Measurements from ENCODE around the gene HECTD4. TPM values are rescaled to one million over a fixed set of nuclear protein-coding genes. Genes with fewer than 3 reads are reported as not detected.

HECTD4 gene
- total RNA-seq, 1 donor from 2014 or later, result 49.4 TPM

DNA sequence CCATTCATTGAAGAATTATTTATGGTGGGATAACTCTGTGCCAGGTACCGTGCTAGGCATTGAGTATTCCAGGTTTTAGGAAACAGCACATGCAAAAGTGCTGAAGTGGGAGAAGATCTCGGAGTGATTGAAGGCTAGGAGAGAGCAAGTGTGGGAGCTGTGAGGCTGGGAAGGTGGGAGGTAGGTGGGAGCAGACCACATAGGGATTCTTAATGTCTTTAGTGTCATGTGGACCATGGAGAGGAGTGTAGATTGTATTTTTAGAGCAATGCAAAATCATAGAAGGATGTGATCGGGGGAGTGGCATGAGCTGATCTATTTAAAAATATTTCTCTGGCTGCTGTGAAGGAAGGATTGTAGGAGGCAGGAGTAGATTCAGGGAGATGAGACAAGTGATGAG lies 41.9 kb upstream of the HECTD4 start:
- TF ChIP-seq, protein P1, sequence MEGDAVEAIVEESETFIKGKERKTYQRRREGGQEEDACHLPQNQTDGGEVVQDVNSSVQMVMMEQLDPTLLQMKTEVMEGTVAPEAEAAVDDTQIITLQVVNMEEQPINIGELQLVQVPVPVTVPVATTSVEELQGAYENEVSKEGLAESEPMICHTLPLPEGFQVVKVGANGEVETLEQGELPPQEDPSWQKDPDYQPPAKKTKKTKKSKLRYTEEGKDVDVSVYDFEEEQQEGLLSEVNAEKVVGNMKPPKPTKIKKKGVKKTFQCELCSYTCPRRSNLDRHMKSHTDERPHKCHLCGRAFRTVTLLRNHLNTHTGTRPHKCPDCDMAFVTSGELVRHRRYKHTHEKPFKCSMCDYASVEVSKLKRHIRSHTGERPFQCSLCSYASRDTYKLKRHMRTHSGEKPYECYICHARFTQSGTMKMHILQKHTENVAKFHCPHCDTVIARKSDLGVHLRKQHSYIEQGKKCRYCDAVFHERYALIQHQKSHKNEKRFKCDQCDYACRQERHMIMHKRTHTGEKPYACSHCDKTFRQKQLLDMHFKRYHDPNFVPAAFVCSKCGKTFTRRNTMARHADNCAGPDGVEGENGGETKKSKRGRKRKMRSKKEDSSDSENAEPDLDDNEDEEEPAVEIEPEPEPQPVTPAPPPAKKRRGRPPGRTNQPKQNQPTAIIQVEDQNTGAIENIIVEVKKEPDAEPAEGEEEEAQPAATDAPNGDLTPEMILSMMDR (conservative IDR thresholded peaks at IDR 0.05), result no peak
- DNase-seq (ENCODE audit: low read depth, low spot score), result no peak
- H3K27ac Mint-ChIP-seq (ENCODE audit: unreplicated experiment), result no peak overlapping the region

DNA sequence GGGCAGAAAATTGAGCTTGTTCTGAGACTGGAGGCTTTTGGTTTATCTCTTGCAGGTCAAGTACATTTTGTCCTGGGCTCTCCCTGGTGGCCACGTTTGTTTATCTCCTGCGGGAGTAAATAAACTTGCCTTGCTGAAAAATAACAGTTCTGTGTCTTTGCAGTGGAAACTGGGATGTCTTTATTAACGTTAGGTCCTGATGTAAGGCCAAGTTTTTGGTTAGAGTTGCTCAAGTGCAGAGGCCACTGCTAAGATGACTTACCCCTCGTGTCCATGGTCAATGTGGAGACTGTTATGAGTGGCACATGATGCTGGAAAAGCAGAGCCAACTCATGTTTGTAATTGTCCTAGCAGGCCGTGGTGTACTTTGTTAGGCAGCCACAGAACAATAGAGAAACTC lies 40.3 kb upstream of the HECTD4 start:
- TF ChIP-seq, protein P1 (conservative IDR thresholded peaks at IDR 0.05), result no peak
- no peaks in the 10 kb centered on the region for H3K9me3 Mint-ChIP-seq
- no peaks in the 10 kb centered on the region for H3K36me3 Mint-ChIP-seq (ENCODE audit: low read depth)
- DNase-seq (ENCODE audit: low read depth, low spot score), result no peak
- H3K27ac Mint-ChIP-seq (ENCODE audit: unreplicated experiment), result no peak overlapping the region
- H3K27me3 Mint-ChIP-seq (ENCODE audit: low read depth), result no peaks in the 10 kb centered on the region
- peaks cover 45% of the 10 kb centered on the region for H3K4me1 Mint-ChIP-seq
- peak overlapping the region; percentile 13 for H3K4me3 Mint-ChIP-seq

More for the DNA sequence above, 41.9 kb upstream of the HECTD4 start:
- Mint-ChIP-seq H3K27me3 (ENCODE audit: low read depth) (no peaks in the 10 kb centered on the region), H3K9me3 (no peaks in the 10 kb centered on the region), H3K36me3 (ENCODE audit: low read depth) (no peaks in the 10 kb centered on the region), H3K4me3 (no peak overlapping the region), H3K4me1 (peaks cover 40% of the 10 kb centered on the region)

DNA sequence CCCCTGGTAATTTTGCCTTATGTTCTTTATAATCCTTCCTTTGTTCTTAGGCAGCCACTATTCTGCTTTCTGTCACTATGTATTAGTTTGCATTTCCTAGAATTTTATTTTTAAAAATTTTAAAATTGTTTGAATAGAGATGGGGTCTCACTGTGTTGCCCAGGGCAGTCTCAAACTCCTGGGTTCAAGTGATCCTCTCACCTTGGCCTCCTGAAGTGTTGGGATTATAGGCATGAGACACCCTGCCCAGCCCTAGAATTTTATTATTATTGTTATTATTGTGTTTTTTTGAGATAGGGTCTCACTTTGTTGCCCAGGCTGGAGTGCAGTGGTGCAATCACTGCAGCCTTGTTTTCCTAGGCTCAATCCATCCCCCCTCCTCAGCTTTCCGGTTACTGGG lies 39.1 kb upstream of the HECTD4 start:
- no peak for DNase-seq (ENCODE audit: low read depth, low spot score)
- TF ChIP-seq, protein P1 (conservative IDR thresholded peaks at IDR 0.05), result no peak
- Mint-ChIP-seq H3K4me3 (peak overlapping the region; percentile 93), H3K27me3 (ENCODE audit: low read depth) (no peaks in the 10 kb centered on the region), H3K27ac (ENCODE audit: unreplicated experiment) (no peak overlapping the region), H3K36me3 (ENCODE audit: low read depth) (no peaks in the 10 kb centered on the region), H3K9me3 (no peaks in the 10 kb centered on the region), H3K4me1 (peaks cover 53% of the 10 kb centered on the region)

DNA sequence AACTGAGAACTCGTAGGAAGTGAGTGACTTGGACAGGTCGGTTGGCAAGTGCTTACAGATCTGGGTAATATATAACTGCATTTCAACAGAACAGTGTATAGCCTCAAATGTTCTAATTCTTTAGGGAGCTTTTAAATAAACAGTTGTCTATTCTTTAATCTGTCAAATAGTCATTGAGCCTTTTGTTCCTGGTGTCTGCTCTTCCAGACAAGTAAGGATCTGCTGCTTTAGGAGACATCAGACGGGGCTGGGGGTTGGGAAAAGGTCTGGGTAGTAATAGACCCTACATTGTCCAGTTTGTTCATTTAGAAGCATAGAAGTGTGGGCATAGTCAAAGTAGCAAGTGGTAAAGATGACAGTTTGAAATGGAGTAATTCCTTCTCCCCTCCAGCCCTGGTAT lies 38.5 kb upstream of the HECTD4 start:
- DNase-seq (ENCODE audit: low read depth, low spot score), result no peak
- H3K36me3 Mint-ChIP-seq (ENCODE audit: low read depth), result no peaks in the 10 kb centered on the region
- peak overlapping the region; percentile 93 for H3K4me3 Mint-ChIP-seq
- no peaks in the 10 kb centered on the region for H3K27me3 Mint-ChIP-seq (ENCODE audit: low read depth)
- H3K9me3 Mint-ChIP-seq, result no peaks in the 10 kb centered on the region
- TF ChIP-seq, protein P1 (conservative IDR thresholded peaks at IDR 0.05), result no peak
- peaks cover 53% of the 10 kb centered on the region for H3K4me1 Mint-ChIP-seq
- no peak overlapping the region for H3K27ac Mint-ChIP-seq (ENCODE audit: unreplicated experiment)

DNA sequence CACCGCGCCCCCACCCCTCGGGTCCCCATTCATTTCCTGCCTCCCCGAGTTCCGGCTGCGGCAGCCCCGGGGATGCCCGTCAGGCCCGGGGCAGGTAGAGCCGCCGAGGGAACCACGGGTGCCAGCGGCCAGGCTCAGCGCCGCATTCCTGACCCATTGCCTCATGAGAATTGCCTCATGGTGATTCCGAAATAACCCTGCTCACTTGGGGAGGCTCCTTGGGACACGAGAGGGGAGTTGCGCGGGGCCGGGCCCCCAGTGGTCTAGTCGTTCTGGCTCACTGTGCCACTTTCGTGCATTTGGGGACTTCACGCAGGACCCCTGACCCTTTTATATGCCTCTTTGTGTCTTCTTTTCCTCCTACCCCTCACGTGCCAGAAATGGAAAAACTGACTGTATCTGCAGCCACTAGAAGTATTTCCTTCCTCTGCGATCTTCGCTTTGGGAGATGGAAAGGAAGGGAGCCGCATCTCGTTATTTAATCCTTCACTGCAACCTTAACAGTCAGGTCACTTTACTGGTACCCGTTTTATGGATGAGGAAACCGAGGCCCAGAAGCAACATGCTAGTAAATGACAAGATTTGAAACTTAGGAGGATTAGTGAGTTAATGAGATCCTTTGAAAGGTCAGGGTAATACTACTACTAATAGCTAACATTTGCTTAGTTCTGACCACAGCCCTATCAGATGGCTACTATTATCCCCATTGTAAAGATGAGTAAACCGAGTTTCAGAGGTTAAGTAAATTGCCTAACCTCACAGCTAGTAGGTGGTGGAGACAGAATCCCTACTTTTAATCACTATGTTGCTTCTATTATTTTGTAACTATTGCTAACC lies 37.3 kb upstream of the HECTD4 start:
- DNase-seq (ENCODE audit: low read depth, low spot score), result no peak
- Mint-ChIP-seq H3K9me3 (no peaks in the 10 kb centered on the region), H3K27ac (ENCODE audit: unreplicated experiment) (peak overlapping the region; percentile 74), H3K4me3 (peak overlapping the region; percentile 93), H3K27me3 (ENCODE audit: low read depth) (peaks cover 2% of the 10 kb centered on the region), H3K36me3 (ENCODE audit: low read depth) (no peaks in the 10 kb centered on the region), H3K4me1 (peaks cover 53% of the 10 kb centered on the region)
- TF ChIP-seq, protein P1 (conservative IDR thresholded peaks at IDR 0.05), result peak; percentile 44

All from neural crest cell (in vitro differentiated cells).